ENCODE data around the gene ZBTB7C. TPM values are rescaled to one million over a fixed set of nuclear protein-coding genes. Genes with fewer than 3 reads are reported as not detected.

Gene ZBTB7C
- total RNA-seq, 1 donor from 2014 or later = 2.7 TPM

GRCh38 chr18:48335829-48336228 lies 73.4 kb downstream of the ZBTB7C start:
- Histone ChIP-seq H3K27me3 (ENCODE audit: low read depth) (no peaks in the 10 kb centered on the region), H3K9me3 (replicated peaks) (no peaks in the 10 kb centered on the region), H3K27ac (replicated peaks) (no peak overlapping the region), H3K4me3 (no peak overlapping the region), H3K36me3 (no peaks in the 10 kb centered on the region), H3K4me1 (peaks cover 4% of the 10 kb centered on the region)
- DNase-seq = no peak
- TF ChIP-seq CTCF (IDR thresholded peaks at IDR 0.05; ENCODE audit: borderline replicate concordance) = no peak
- intact Hi-C loops (cut with micrococcal nuclease) = no loop called here

- no peak for TF ChIP-seq CTCF (IDR thresholded peaks at IDR 0.05; ENCODE audit: borderline replicate concordance)
- H3K36me3 ChIP-seq = no peaks in the 10 kb centered on the region
- intact Hi-C loops (cut with micrococcal nuclease) = no loop called here
- no peak overlapping the region for H3K27ac ChIP-seq (replicated peaks)
- H3K4me3 ChIP-seq = no peak overlapping the region
- H3K27me3 ChIP-seq (ENCODE audit: low read depth) = no peaks in the 10 kb centered on the region
- no peaks in the 10 kb centered on the region for H3K4me1 ChIP-seq
- H3K9me3 ChIP-seq (replicated peaks) = no peaks in the 10 kb centered on the region
- no peak for DNase-seq
Measured at GRCh38 chr18:48334845-48335244, 74.3 kb downstream of the ZBTB7C start.

GRCh38 chr18:48333563-48333962 lies 75.6 kb downstream of the ZBTB7C start:
- Histone ChIP-seq H3K4me3 (no peak overlapping the region), H3K4me1 (no peaks in the 10 kb centered on the region), H3K27ac (replicated peaks) (no peak overlapping the region), H3K27me3 (ENCODE audit: low read depth) (no peaks in the 10 kb centered on the region), H3K36me3 (no peaks in the 10 kb centered on the region), H3K9me3 (replicated peaks) (no peaks in the 10 kb centered on the region)
- intact Hi-C loops (cut with micrococcal nuclease) = no loop called here
- TF ChIP-seq CTCF (IDR thresholded peaks at IDR 0.05; ENCODE audit: borderline replicate concordance) = no peak
- DNase-seq = no peak

GRCh38 chr18:48330016-48330991 lies 78.9 kb downstream of the ZBTB7C start:
- H3K27ac ChIP-seq (replicated peaks) = no peak overlapping the region
- intact Hi-C loops (cut with micrococcal nuclease) = no loop called here

More at GRCh38 chr18:48330016-48330991, 78.9 kb downstream of the ZBTB7C start:
- Histone ChIP-seq H3K9me3 (replicated peaks) (no peaks in the 10 kb centered on the region), H3K4me3 (no peak overlapping the region), H3K36me3 (no peaks in the 10 kb centered on the region), H3K27me3 (ENCODE audit: low read depth) (no peaks in the 10 kb centered on the region), H3K4me1 (no peaks in the 10 kb centered on the region)
- TF ChIP-seq CTCF (IDR thresholded peaks at IDR 0.05; ENCODE audit: borderline replicate concordance) = no peak
- DNase-seq = no peak

Data from left ventricle myocardium inferior (tissue), 1 donor.